ENCODE measurements around the gene DLGAP1.

GRCh38 chr18:3494245-3494526 is 960.9 kb downstream of the DLGAP1 start:
- TF ChIP-seq YY1 (IDR thresholded peaks at IDR 0.05; ENCODE audit: insufficient read depth, insufficient read length) (no peak), ZNF274 (IDR thresholded peaks at IDR 0.05; ENCODE audit: low read depth, low read length) (no peak)
